IPS-NIHi7 (cell line): ENCODE measurements around the gene SORBS1.

ENCODE experiments used
- DNase-seq: peaks from one replicate; pipeline ENCODE4 v3.0.0; 2012; ENCODE audit warnings: mixed read lengths; ENCODE audit errors: extremely low spot score

SORBS1 gene

GRCh38 chr10:95389982-95390381 lies 171.2 kb downstream of the SORBS1 start:
- DNase-seq: no peak

GRCh38 chr10:95389176-95389575 lies 172.0 kb downstream of the SORBS1 start:
- DNase-seq: no peak

GRCh38 chr10:95388539-95388938 lies 172.6 kb downstream of the SORBS1 start:
- no peak for DNase-seq

GRCh38 chr10:95388109-95388471 lies 173.1 kb downstream of the SORBS1 start:
- no peak for DNase-seq

DNA sequence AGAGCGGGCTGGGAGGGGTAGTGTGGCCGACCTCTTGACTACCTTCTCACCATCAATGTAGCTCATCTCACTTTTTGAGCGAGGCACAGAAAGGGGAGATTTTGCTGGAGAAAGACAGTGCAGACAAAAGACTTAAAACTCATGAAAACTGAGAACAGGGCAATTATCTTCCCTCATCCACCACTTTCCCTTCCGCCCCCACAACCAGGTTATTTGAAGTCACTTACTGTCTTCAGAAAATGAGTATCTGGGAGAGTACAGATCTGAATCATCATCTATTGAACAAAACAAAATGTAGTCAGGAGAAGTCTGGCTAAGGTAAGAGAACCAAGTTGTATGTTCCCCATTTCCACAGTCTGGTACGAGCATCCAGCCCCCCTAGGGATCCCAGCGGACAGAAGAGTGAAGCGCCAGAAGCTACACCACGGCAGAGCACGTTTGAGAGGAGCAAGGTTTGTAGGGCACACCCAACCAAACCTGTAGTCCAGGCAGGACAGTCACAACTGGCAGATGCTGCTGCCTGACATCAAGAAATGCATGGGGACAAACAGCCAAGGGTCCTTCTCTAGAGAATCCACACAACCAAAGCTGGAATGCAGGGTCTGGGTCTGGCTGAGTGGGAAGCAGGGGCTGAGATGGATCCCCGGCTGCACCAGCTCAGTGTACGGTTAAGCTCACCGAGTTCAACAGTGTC lies 177.0 kb downstream of the SORBS1 start:
- DNase-seq: no peak

- DNase-seq: no peak
Observed at GRCh38 chr10:95382596-95382995, 178.6 kb downstream of the SORBS1 start.

GRCh38 chr10:95382174-95382573 lies 179.0 kb downstream of the SORBS1 start:
- DNase-seq: no peak

- no peak for DNase-seq
Observed at GRCh38 chr10:95377950-95378349, 183.2 kb downstream of the SORBS1 start.

GRCh38 chr10:95375418-95375817 lies 185.8 kb downstream of the SORBS1 start:
- no peak for DNase-seq

GRCh38 chr10:95374597-95375209 lies 186.5 kb downstream of the SORBS1 start:
- DNase-seq: peak; percentile 93

- DNase-seq: no peak
Observed at GRCh38 chr10:95373660-95374059, 187.5 kb downstream of the SORBS1 start.

DNA sequence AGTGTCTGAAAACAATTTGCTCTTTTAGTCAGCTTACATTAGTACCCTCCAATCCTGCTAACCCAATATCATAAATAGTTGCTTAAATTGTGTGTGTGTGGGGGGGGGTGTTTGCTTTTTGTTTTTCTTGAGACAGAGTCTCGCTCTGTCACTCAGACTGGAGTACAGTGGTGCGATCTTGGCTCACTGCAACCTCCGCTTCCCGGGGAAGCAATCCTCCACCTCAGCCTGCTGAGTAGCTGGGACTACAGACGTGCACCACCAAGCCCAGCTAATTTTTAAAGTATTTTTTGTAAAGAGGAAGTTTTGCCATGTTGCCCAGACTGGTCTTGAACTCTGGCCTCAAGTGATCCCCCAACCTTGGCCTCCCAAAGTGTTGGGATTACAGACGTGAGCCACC lies 196.8 kb downstream of the SORBS1 start:
- no peak for DNase-seq

DNA sequence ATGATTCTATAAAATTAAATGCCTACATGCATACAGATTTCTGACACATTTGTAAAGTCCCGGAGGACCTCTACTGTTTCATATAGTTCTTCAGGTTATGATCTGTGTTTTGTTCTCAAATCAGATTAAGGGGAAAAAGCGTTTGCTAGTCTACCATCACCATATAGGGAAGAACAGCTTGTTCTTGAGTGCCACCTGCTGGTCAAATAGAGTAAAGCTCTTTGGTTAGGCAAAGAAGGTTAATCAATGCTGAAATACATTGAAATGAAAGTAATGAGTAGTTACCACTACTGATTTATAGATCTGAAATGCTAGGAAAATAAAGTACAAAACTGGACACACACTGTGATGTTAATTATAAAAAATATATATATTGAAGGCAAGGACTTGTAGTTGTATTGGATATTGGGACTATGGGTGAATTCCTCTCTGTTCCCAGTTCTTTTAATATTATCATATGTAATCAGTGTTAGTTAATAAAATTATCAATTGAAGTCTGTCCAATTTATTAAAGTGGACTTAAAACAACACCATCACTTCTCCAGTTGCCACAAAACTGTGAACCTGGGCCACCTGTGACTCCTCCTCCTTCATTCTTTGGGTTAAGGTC lies 197.8 kb downstream of the SORBS1 start:
- DNase-seq: peak; percentile 74

DNA sequence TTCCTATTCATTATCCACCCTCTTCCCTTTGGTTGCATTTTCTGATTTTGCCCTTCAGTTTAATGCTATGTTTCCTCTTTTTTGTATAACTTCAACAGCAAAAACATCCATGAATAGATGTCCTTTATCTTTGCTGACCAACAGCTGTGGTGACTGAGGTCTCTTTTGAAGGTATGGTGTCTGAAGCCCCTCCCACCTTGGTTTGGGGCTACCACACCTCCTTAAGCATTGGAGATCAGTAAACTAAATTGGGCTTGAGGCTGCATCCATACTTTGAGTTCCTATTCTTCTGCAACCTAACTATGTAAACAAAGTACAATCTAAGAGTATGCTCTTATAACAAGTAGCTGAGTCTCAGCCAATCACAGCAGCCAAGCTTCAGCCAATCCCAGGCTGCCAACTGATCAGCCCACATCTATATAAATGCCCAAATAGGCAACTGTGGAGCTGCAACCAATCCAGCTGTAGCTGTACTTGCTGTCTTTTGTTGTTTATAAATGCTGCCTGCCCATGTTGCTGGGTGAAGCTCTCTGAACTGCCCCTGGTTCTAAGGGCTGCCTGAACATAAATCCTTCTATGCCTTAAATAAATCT lies 201.0 kb downstream of the SORBS1 start:
- DNase-seq: no peak

- DNase-seq: no peak
Observed at GRCh38 chr10:95359466-95359865, 201.7 kb downstream of the SORBS1 start.

DNA sequence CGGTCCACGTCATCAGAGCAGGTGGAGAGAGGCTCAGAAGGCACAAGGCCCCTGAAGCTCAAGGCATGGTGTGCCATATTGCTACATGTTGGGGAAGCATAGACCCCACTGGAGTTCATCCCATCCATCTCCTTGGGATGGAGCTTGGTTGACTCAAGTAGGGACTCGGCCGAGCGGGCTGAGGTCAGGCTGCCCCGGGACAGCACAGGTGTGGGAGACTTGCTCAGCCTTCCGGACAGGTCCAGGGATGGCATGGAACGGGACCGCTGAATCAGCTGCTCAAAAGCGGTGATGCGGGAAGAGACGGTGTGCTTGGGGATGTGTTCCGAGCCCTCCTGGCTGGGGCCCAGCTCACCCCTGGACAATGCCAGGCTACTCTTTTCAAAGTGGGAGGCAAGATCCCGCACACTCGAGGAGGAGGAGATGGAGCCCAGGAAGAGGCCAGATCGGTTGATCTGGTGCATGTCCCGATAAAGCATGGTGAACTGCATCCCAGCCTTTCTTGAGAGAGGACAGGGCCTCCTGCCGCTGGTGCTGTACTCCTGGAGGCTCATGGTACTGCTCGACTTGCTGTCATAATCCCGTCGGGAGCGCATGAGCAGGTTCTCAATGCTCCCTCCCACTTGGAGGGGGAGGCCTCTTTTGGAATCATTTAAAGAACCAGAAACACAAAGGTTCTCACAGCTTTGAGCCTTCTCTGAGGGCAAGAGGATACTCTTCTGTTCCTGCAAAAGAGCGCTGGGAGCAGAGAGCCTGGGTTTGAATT lies 204.8 kb downstream of the SORBS1 start:
- DNase-seq: no peak

- no peak for DNase-seq
Observed at GRCh38 chr10:95355301-95355700, 205.9 kb downstream of the SORBS1 start.

DNA sequence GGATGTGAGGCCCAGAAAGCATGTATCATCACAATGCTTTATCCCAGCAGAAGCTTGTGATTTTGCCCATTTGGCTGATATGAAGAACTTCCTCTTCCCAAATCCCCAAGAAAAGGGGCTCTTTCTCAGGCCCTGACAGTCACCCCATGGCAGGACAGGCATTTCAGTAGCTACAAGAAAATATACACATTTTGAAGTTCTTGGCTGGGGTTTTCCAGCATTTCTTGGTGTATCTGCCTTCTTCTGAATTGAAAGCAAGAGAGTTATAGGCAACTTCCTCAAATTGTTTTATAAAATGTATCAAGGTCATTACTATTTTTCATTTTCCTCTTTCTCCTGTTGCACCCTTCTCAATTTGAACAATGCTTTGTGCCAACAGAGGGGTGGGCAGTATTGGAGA lies 207.1 kb downstream of the SORBS1 start:
- DNase-seq: no peak

GRCh38 chr10:95353123-95353522 lies 208.0 kb downstream of the SORBS1 start:
- no peak for DNase-seq

DNA sequence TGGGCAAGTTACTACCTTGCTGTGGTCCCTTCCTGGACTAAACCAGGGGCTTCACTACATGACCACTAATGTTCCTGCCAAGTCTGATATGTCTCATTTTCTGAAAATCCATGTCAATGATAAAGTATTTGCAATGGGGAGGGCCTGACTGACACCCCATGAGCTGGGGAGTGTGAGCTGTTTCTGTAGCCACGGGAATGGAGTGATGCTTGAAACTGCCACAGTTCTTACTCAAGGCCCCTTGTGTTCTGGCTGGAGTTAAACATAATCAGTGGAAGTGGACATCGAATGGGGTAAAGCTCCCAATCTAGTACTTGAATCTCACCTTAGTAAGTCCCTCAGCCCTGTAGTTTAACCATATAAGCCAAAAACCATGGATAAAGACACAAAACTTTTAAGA lies 208.5 kb downstream of the SORBS1 start:
- no peak for DNase-seq

GRCh38 chr10:95350830-95351228 lies 210.3 kb downstream of the SORBS1 start:
- DNase-seq: no peak

DNA sequence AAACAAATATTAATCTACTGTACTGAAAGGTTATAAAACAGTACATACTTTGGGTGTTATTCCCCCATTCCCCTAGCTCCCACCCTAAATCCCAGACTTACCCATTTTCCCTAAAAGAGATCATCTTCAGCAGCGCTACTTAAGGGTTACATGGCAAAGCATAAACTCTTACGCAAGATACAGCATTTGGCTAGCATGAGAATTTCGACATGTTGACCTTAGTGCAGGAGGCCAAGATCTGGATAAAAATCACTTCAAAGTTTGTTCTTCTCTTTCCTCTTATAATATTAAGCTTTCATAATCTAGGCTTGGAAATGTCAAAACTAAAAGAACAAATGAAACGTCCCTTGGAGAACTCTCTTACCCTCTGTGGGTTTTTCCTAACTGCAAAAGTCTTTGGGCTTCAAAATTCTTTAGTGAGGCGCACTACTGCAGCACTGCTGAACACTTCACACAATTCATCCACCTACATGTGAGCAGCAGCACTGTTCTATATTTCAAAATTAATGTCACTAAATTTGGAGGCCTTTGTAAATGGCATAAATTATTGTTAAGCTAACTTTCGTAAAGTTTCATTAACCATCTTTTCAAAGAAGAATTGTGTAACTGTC lies 210.8 kb downstream of the SORBS1 start:
- DNase-seq: no peak
